ENCODE data around the gene MOB3B.

The MOB3B gene

GRCh38 chr9:27368316-27368985 is 161.2 kb downstream of the MOB3B start (continued):
- TF ChIP-seq ZFP41 (tag by site-specific recombination; IDR thresholded peaks at IDR 0.05; ENCODE audit: borderline replicate concordance) (no peak), ZNF704 (tag by site-specific recombination; IDR thresholded peaks at IDR 0.05) (no peak), ZBTB21 (tag by site-specific recombination; IDR thresholded peaks at IDR 0.05) (no peak), ZNF23 (tag by site-specific recombination; IDR thresholded peaks at IDR 0.05; ENCODE audit: borderline replicate concordance) (no peak), ZBTB6 (tag by site-specific recombination; IDR thresholded peaks at IDR 0.05) (no peak), ZNF558 (tag by site-specific recombination; IDR thresholded peaks at IDR 0.05) (no peak), ZNF175 (tag by site-specific recombination; IDR thresholded peaks at IDR 0.05) (no peak), ZNF157 (tag by site-specific recombination; IDR thresholded peaks at IDR 0.05) (no peak), ZBTB49 (tag by site-specific recombination; IDR thresholded peaks at IDR 0.05; ENCODE audit: low read depth) (no peak), ZNF18 (tag by site-specific recombination; IDR thresholded peaks at IDR 0.05) (no peak), ZSCAN4 (tag by site-specific recombination; IDR thresholded peaks at IDR 0.05) (peak; percentile 87), ZNF335 (tag by site-specific recombination; conservative IDR thresholded peaks at IDR 0.05) (peak; percentile 15; the same call in 1 of the 2 replicates)

GRCh38 chr9:27367921-27368315 is 161.7 kb downstream of the MOB3B start:
- POLR2A ChIA-PET: no interaction called here
- TF ChIP-seq PRDM4 (tag by site-specific recombination; IDR thresholded peaks at IDR 0.05) (0 out of 2 replicates have a peak, but pooled peaks have one; percentile 62), ZEB2 (tag by site-specific recombination; IDR thresholded peaks at IDR 0.05) (no peak)

More at GRCh38 chr9:27367921-27368315, 161.7 kb downstream of the MOB3B start:
- H3K4me1 ChIP-seq (ENCODE audit: control insufficient read depth, insufficient read depth, low read length): peaks cover 29% of the 10 kb centered on the region
- CTCF ChIA-PET: no interaction called here
- no peaks in the 10 kb centered on the region for H3K36me3 ChIP-seq (ENCODE audit: control insufficient read depth in 2 of 2, insufficient read depth in 1 of 2, low read length in 2 of 2)
- H3K27ac ChIP-seq (ENCODE audit: extremely low read depth, low read depth, low read length): no peak overlapping the region
- no peak overlapping the region for H3K4me3 ChIP-seq (ENCODE audit: low read depth, low read length)
- no peaks in the 10 kb centered on the region for H3K9me3 ChIP-seq (ENCODE audit: control insufficient read depth, insufficient read depth, low read depth, low read length)

Data from HEK293 (cell line).